ENCODE results near the gene TUBB4A. TPM values are rescaled to one million over a fixed set of nuclear protein-coding genes. Genes with fewer than 3 reads are reported as not detected.
A peak's percentile ranks its signal among the peaks of the same experiment; 100 is the strongest.

TUBB4A gene
- total and polyA plus RNA-seq, 9 of the 15 experiments (the other 6 are each of a cell fraction or from before 2014, with no cell fraction given): 0.14 to 7.0 (median 0.75) TPM

DNA sequence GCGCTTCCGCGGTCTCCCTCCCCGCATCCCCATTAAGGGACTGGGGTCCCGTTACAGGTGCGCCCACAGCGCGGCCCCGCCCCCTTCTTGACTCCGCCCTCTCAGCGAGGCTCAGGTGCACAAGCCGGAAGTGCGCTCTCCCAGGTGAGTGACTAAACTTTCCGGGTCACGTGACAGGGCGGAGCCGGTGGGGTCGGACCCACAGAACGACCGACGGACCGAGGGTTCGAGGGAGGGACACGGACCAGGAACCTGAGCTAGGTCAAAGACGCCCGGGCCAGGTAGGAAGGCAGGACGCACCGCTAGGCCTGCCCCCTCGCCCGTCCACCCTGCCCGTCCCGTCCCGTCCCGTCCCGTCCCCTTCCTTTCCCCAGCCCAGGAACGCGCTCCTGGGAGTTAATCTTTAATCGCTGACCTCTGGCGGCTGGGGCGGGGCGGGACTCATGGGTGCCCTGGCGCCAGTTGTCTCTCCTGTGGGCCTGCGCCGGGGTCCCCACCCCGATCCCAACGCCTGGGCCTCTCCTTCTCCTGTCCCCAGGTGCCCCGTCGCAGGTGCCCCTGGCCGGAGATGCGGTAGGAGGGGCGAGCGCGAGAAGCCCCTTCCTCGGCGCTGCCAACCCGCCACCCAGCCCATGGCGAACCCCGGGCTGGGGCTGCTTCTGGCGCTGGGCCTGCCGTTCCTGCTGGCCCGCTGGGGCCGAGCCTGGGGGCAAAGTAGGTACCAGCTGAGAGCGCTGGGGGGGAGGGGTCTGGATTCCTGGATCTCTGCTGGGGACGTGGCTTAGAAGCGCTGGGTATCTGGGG lies 37.8 kb downstream of the TUBB4A start, which contains the start of gene CRB3 (continued):
- TF ChIP-seq, protein P1, sequence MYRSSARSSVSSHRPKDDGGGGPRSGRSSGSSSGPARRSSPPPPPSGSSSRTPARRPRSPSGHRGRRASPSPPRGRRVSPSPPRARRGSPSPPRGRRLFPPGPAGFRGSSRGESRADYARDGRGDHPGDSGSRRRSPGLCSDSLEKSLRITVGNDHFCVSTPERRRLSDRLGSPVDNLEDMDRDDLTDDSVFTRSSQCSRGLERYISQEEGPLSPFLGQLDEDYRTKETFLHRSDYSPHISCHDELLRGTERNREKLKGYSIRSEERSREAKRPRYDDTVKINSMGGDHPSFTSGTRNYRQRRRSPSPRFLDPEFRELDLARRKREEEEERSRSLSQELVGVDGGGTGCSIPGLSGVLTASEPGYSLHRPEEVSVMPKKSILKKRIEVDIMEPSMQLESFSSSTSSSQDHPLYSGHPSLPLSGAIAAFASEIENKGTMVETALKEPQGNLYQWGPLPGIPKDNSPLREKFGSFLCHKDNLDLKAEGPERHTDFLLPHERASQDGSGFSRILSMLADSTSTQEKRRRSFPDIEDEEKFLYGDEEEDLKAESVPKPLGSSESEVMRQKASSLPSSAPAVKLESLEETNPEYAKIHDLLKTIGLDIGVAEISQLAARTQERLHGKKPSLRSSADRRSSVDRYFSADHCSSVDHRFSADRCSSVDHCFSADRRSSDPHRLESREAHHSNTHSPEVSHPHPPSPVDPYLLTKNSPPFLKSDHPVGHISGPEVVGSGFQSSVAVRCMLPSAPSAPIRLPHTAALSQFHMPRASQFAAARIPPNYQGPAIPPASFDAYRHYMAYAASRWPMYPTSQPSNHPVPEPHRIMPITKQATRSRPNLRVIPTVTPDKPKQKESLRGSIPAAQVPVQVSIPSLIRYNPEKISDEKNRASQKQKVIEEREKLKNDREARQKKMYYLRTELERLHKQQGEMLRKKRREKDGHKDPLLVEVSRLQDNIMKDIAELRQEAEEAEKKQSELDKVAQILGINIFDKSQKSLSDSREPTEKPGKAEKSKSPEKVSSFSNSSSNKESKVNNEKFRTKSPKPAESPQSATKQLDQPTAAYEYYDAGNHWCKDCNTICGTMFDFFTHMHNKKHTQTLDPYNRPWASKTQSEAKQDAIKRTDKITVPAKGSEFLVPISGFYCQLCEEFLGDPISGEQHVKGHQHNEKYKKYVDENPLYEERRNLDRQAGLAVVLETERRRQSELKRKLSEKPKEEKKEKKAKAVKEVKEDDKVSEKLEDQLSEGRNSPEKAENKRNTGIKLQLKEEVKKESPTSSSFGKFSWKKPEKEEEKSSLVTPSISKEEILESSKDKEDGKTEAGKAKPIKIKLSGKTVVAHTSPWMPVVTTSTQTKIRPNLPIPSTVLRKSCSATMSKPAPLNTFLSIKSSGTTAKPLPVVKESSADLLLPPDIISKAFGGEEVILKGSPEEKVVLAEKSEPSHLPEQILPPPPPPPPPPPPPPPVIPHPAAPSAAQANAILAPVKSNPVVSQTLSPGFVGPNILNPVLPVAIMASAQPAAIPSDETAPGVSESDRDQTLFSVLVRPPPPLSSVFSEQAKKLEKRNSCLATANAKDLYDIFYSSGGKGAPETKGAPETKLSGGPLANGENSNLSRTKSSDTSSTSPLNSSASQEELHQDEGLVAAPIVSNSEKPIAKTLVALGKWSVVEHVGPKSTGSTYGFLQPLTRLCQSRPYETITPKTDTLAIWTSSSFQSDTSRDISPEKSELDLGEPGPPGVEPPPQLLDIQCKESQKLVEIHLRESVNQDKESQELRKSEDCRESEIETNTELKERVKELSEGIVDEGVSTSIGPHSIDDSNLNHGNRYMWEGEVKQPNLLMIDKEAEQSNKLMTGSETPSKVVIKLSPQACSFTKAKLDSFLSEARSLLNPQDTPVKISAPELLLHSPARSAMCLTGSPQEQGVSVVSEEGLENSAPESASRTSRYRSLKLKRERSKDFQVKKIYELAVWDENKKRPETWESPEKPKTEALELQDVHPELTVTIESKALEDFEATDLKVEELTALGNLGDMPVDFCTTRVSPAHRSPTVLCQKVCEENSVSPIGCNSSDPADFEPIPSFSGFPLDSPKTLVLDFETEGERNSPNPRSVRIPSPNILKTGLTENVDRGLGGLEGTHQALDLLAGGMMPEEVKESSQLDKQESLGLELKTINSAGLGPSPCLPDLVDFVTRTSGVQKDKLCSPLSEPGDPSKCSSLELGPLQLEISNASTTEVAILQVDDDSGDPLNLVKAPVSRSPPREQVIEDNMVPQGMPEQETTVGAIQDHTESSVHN (IDR thresholded peaks at IDR 0.05; ENCODE audit: borderline replicate concordance in 1 of 2, low read depth in 1 of 2): no peak
- TF ChIP-seq ZNF77 (CRISPR knock-in tag; IDR thresholded peaks at IDR 0.05) (no peak), SMARCA5 (IDR thresholded peaks at IDR 0.05) (no peak), CBX1 (IDR thresholded peaks at IDR 0.05; ENCODE audit: low read depth) (no peak), GTF2E2 (tag; IDR thresholded peaks at IDR 0.05) (no peak)
- TF ChIP-seq, protein P2, sequence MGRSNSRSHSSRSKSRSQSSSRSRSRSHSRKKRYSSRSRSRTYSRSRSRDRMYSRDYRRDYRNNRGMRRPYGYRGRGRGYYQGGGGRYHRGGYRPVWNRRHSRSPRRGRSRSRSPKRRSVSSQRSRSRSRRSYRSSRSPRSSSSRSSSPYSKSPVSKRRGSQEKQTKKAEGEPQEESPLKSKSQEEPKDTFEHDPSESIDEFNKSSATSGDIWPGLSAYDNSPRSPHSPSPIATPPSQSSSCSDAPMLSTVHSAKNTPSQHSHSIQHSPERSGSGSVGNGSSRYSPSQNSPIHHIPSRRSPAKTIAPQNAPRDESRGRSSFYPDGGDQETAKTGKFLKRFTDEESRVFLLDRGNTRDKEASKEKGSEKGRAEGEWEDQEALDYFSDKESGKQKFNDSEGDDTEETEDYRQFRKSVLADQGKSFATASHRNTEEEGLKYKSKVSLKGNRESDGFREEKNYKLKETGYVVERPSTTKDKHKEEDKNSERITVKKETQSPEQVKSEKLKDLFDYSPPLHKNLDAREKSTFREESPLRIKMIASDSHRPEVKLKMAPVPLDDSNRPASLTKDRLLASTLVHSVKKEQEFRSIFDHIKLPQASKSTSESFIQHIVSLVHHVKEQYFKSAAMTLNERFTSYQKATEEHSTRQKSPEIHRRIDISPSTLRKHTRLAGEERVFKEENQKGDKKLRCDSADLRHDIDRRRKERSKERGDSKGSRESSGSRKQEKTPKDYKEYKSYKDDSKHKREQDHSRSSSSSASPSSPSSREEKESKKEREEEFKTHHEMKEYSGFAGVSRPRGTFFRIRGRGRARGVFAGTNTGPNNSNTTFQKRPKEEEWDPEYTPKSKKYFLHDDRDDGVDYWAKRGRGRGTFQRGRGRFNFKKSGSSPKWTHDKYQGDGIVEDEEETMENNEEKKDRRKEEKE (IDR thresholded peaks at IDR 0.05; ENCODE audit: borderline replicate concordance in 1 of 2, control insufficient read depth in 1 of 2, low read depth in 2 of 2, low read length in 1 of 2): no peak
- TF ChIP-seq, protein P3, sequence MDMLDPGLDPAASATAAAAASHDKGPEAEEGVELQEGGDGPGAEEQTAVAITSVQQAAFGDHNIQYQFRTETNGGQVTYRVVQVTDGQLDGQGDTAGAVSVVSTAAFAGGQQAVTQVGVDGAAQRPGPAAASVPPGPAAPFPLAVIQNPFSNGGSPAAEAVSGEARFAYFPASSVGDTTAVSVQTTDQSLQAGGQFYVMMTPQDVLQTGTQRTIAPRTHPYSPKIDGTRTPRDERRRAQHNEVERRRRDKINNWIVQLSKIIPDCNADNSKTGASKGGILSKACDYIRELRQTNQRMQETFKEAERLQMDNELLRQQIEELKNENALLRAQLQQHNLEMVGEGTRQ (CRISPR knock-in tag; IDR thresholded peaks at IDR 0.05): peak; percentile 83
